HCEC 1CT (cell line): ENCODE results near the gene HK2.
"Not testable (repeated sequence)": the region's sequence is repeated elsewhere in the genome, so short reads cannot be mapped to it uniquely, and the experiment has no call there.

Experiments used
- DNase-seq: peaks from one replicate; pipeline ENCODE4 v3.0.0-alpha.2; 2017

HK2 gene

GRCh38 chr2:74833418-74834233 lies at the start of gene HK2:
HK2 (plus strand) TSS chr2:74834127; CDS start chr2:74834581, 454 bp downstream.
- DNase-seq = peak; percentile 92

DNA sequence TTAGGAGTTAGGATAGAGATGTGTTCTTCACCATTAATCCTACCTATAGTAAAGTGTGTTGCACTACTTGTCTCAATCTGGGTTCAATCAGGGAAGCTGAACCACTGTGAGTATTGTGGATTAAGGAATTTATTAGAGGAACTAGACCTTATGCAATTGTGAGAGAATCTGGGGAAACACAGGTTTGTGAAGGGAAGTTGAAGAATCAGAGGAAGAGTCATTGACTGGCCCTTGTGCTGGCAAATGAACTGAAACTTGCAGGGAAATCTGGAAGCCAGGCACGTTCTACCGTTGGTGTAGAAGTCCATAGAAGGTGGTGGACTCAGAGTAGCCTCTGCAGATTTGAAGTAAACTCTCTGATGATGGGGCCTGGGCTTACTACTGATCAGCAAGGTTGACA lies 44.7 kb upstream of the HK2 start:
- DNase-seq = no peak

GRCh38 chr2:74792282-74792681 lies 41.6 kb upstream of the HK2 start:
- DNase-seq = no peak

DNA sequence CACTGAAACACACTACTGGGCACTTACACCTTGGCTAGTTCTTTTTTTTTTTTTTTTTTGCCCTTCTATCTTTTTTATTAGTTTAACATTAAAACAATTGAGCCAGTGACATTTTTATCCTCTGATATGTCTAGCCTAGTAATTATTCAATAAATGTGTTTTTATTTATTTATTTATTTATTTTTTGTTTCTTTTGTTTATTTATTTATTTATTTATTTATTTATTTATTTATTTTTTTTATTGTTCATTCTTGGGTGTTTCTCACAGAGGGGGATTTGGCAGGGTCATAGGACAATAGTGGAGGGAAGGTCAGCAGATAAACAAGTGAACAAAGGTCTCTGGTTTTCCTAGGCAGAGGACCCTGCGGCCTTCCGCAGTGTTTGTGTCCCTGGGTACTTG lies 39.0 kb upstream of the HK2 start:
- DNase-seq = not testable (repeated sequence)

DNA sequence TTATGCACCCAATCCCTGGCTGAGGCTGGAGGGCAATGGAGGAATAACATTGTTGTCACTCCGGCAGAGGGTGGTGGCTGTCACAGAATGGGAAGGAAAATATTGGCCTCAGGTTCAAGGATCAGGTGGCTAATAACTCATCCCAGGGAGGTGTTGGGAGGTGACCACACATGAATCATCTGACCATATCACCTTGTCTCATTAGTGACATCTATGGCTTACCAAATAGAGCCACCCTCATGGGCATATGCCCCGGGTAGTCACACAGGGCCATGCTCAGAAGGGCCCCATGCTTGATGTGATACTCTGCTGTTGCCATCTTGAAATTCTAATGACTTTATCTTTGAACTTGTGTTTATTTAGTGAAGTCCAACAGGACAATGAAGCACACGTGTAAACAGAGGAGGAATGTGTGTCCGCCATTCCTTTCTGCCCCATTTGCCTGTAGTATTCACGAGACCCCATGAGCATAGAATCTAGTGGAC lies 27.5 kb upstream of the HK2 start:
- no peak for DNase-seq

DNA sequence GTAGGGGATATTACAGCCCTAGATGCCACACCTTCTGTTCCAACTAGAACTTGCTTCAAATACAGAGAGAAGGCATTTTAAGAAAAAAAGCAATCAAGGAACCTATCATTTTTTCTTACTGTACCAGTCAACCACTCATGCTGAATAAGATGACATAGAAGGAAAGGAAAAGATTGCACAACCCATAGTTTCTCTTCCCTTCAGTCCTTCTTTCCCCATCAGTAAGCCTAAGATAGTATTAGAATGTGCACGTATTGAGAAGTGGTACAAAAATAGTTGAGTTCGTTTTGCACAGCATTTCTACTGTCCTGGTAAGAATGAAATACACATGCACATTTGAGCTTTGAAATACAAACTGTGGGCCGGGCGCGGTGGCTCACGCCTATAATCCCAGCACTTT lies 27.0 kb upstream of the HK2 start:
- no peak for DNase-seq

DNA sequence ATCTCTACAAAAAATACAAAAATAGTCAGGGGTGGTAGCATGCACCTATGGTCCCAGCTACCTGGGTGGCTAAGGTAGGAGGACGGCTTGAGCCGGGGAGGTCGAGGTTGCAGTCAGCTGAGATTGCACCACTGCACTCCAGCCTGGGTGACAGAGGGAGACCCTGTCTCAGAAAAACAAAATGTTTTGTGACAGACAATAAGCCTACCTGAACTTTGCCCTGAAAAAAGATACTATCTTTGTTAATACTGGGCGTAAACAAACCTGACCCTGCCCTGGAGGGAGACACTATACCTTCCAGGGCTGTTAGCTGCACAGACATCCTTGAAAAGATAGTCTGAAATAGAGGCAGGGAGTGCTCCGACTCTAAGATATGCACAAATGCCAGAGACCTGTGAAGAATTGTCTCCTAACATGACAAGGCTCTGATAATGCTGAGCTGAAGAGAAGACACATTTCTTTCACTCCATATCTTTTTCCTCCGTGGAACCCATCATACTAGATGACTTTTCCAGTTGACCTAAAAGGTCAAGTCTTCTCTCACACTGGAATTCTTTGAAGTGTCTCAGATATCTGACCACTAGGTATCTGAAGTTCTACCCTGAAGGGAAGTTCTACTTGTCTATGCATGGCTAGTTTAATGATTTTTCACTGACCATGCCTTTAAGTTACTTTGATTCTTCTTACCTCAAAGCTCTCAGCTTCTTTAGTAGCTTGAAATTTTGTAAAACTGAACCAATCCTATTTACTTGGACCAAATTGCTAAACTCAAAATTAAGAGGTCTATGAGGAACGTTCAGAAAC lies 20.9 kb upstream of the HK2 start:
- no peak for DNase-seq

DNA sequence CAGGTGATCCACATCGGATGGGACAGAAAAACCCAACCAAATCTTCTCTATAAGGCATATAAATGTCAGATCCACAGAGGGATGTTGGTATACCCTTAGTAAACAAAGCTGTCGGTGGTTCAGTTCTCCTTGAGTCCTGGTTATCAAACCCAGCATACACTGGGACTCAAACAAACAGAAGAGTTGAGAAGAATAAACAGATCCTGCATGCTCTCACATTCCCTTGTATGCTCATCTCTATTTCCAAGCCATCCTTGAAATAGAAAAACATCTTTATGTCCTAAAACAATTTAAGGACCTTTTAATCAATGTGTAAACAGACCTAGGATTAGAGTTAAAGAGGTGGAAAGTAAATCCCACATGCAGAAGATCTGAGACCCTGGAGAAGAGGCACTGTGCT lies 19.8 kb upstream of the HK2 start:
- no peak for DNase-seq

GRCh38 chr2:74815941-74816340 lies 18.0 kb upstream of the HK2 start:
- DNase-seq = no peak

- DNase-seq = no peak
Measured at GRCh38 chr2:74816540-74817303, 17.2 kb upstream of the HK2 start.

GRCh38 chr2:74817304-74817675 lies 16.6 kb upstream of the HK2 start:
- no peak for DNase-seq

DNA sequence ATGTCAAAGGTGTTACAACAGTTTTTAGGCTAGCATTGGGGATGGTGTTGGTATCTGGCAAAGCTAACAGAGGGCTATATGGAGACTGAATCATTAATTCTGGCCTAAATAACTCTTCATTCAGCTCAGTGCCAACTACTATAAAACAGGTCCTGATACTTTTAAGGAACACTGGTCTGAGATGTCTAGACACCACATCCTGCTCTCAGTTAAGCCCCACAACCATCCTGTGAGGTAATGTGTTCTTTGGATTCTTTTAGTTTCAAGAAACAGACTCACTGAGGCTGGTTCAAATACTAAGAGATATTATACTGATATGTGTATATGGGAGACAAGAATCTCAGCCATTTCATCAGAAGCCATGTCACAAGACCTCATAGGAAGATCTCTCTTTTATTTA lies 14.2 kb upstream of the HK2 start:
- no peak for DNase-seq

DNA sequence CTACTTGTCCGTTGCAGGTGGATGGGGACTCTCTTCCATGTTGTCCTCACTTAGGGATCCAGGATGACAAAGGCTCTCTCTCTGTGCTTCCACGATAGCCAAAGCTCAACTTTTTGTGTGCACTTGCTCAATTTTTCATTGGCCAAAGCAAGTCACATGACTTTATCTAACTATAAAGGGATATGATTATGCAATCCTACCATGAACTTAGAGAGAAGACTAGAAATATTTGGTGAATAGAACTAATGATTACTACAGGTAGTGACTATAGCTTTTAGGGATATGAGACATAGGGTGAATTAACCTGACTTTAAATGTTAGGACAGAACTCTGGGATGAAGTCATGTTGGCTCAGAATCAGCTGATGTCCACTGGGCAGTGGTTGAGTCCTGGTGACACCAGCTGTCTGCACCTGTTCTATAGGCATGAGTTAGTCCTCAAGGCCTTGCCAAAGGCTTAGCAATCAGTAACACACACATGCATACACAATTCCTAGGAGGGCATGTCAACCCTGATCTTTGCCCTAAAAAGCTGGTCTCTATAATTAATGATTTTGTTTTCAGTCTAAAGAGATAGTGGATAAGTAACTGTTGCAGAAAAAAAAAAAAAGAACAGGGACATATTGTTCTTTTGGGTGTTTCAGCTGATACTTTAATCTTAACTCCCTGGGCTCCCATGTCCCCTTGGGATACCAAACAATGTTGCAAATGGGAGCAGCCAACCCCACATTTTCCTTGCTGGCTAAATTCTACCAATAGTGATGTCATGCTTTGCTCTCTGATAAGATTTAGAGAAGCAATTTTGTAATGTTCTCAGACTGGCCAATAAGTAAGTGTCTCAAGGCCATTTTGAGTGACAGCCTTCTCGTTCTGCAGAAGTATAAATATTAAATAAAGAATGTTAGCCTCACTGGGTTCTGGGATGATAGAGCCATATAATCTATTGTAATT lies 12.5 kb upstream of the HK2 start:
- DNase-seq = peak; percentile 34

GRCh38 chr2:74822771-74823566 lies 11.0 kb upstream of the HK2 start:
- no peak for DNase-seq

- no peak for DNase-seq
Measured at GRCh38 chr2:74824679-74825078, 9.2 kb upstream of the HK2 start.

- no peak for DNase-seq
Measured at GRCh38 chr2:74828543-74828942, 5.4 kb upstream of the HK2 start.

- DNase-seq = peak; percentile 69
Measured at GRCh38 chr2:74831693-74832530, 2.0 kb upstream of the HK2 start.

DNA sequence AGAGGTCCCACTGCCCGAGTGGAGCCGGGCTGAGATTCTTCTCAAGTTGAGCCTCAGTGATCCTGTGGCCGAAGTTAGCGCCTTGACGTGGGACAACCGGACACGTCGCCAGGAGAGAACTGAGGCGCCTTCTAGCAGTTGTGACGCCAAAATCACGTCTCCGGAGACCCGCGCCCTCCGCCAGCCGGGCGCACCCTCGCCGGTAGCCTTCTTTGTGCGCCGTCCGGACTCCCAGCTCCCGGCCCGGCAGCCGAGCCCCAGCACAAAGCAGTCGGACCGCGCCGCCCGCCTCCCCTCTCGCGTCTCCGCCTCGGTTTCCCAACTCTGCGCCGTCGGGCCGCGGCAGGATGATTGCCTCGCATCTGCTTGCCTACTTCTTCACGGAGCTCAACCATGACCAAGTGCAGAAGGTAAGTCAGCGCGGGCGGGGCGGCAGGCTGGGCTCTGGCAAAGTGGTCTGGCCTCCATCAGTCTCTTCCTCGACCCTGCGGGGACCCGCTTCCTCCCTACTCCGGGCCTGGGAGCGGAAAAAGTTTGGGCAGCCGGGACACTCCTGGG lies 386 bp downstream of the HK2 start:
- peak; percentile 21 for DNase-seq

DNA sequence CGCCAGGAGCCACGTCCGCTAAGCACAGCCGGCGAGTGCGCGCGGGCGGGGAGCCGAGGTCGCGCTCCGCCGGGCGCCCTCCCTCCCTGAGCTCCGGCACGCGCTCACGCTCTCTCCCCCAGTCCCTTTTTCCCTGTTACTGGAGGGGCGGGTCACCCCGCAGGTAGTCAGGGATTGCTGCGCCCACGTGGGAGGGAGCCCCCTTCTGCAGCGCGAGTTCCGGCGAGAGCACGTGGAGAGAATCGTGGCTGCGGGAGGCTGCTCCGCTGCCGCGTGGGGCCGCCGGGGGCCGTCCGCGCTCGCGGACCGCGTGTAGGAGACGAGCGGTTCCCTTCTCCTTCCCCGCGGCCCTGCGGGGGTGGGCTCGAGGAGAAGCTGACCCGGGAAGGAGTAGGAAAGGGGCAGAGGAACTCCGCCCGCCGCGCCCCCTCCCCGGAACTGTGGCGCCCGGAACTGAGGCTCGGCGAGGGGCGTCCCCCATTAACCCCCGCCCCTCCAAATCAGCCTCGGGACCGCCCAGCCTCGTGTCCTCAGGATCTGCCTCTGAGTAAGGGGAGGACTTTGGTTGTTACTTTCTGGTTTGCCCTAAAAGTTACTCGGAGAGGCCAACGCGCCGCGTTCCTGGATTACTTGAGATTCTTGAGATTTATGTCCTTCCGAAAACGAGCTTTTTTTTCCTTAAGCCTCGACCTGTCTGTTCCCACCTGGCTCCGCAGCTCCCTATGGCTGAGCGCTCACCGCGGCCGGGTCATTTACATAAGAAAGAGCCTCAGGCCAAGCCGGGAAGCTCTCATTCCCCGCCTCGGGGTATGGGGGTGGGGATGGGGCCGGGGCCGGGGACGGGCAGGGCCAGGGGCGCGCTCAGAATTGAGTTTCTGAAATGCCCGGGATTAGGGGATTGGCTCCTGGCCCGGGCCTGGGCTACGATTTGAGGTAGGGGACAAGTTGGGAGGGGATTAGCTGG lies 1.1 kb downstream of the HK2 start:
- DNase-seq = peak; percentile 23
